ENCODE measurements around the gene CRHR1. TPM values are rescaled to one million over a fixed set of nuclear protein-coding genes. Genes with fewer than 3 reads are reported as not detected.

CRHR1 gene
- total and polyA plus RNA-seq, 2 of the 4 experiments (the other 2 are of a cell fraction), result not detected

GRCh38 chr17:45841186-45841585 is 57.1 kb downstream of the CRHR1 start:
- no peaks in the 10 kb centered on the region for H3K36me3 ChIP-seq (ENCODE audit: control insufficient read depth, insufficient read depth, low read length)
- H3K4me1 ChIP-seq (ENCODE audit: control insufficient read depth, insufficient read depth, low read length), result no peaks in the 10 kb centered on the region
- H3K23ac ChIP-seq (ENCODE audit: low read depth, low read length), result no peak overlapping the region
- 69% methylated on average over 7 of the region's 9 CpGs; no CpG with 5 or more reads in 1 of the 2 experiments for WGBS, 2 experiments (ENCODE audit: extremely low coverage in 2 of 2, insufficient read length in 1 of 2)
- H4K20me1 ChIP-seq (ENCODE audit: insufficient read depth, low read length), result no peaks in the 10 kb centered on the region
- dilution Hi-C loops (cut with HindIII; ENCODE audit: low sequenced_read_pairs, unreplicated experiment), result no loop called here
- H2AFZ ChIP-seq (replicated peaks; ENCODE audit: low read length, poor library complexity), result no peak overlapping the region
- in situ Hi-C loops (cut with MboI; ENCODE audit: low sequenced_read_pairs), result loop anchor here (25.0 kb wide), 1 partner anchor 429 kb away; no protein-coding TSS in a partner anchor
- no TSS peak for BruUV-seq (replicated peaks)
- H3K27me3 ChIP-seq (ENCODE audit: control insufficient read depth, insufficient read depth, low read length), result peaks cover 18% of the 10 kb centered on the region
- no peak overlapping the region for H2BK120ac ChIP-seq (ENCODE audit: low read depth, low read length)
- no peak overlapping the region for H2BK20ac ChIP-seq (ENCODE audit: low read depth, low read length)
- H3K18ac ChIP-seq (ENCODE audit: low read depth, low read length), result no peak overlapping the region
- ChIA-PET POLR2A (ENCODE audit: unreplicated experiment) (no interaction called here), CTCF (no interaction called here)
- ATAC-seq (ENCODE audit: low read depth) (no peak), DNase-seq (no peak)
- no peak overlapping the region for H4K8ac ChIP-seq (ENCODE audit: low read depth in 2 of 2, low read length in 2 of 2)
- no peaks in the 10 kb centered on the region for H3K9me1 ChIP-seq (ENCODE audit: insufficient read depth, low read length)
- no peak overlapping the region for H3K4me2 ChIP-seq (ENCODE audit: low read depth, low read length)
- no peaks in the 10 kb centered on the region for H3K9me3 ChIP-seq (ENCODE audit: control insufficient read depth, insufficient read depth, low read length)
- no peak overlapping the region for H2BK5ac ChIP-seq (ENCODE audit: low read depth, low read length, poor library complexity, severe bottlenecking)
- H3K14ac ChIP-seq (replicated peaks; ENCODE audit: low read depth, low read length), result no peak overlapping the region
- H3K56ac ChIP-seq (ENCODE audit: extremely low read depth, insufficient read depth, low read length), result no peak overlapping the region
- H4K91ac ChIP-seq (ENCODE audit: insufficient read depth, low read depth, low read length), result no peak overlapping the region
- no peak overlapping the region for H4K5ac ChIP-seq (ENCODE audit: low read depth, low read length)
- TF ChIP-seq RCOR1 (IDR thresholded peaks at IDR 0.05; ENCODE audit: insufficient replicate concordance, low read length) (no peak), CEBPB (IDR thresholded peaks at IDR 0.05; ENCODE audit: low read depth, low read length) (no peak), CHD1 (IDR thresholded peaks at IDR 0.05; ENCODE audit: low read depth, low read length) (no peak), BHLHE40 (IDR thresholded peaks at IDR 0.05; ENCODE audit: low read depth, low read length) (no peak), MXI1 (IDR thresholded peaks at IDR 0.05; ENCODE audit: borderline replicate concordance, low read depth, low read length) (no peak), NFE2L2 (IDR thresholded peaks at IDR 0.05; ENCODE audit: low read depth, low read length) (no peak), RFX5 (IDR thresholded peaks at IDR 0.05; ENCODE audit: low read depth, low read length) (no peak), CTCF (conservative IDR thresholded peaks at IDR 0.05; ENCODE audit: low read depth, low read length) (no peak), RAD21 (IDR thresholded peaks at IDR 0.05; ENCODE audit: low read length) (no peak), ELK1 (IDR thresholded peaks at IDR 0.05; ENCODE audit: borderline replicate concordance, low read depth, low read length) (no peak)
- intact Hi-C loops (cut with micrococcal nuclease), result no loop called here
- no peak overlapping the region for H2AK9ac ChIP-seq (replicated peaks; ENCODE audit: low read depth, low read length, poor library complexity)
- no peak overlapping the region for H2BK15ac ChIP-seq (ENCODE audit: low read depth, low read length)
- H3K27ac ChIP-seq (ENCODE audit: insufficient read depth, low read length), result no peak overlapping the region
- H3K9ac ChIP-seq (ENCODE audit: low read depth, low read length), result no peak overlapping the region
- no peaks in the 10 kb centered on the region for H3K79me1 ChIP-seq (ENCODE audit: low read depth in 1 of 2, low read length in 2 of 2)
- H2AK5ac ChIP-seq (ENCODE audit: low read depth, low read length), result no peak overlapping the region
- no peak overlapping the region for H3K4me3 ChIP-seq (ENCODE audit: insufficient read depth, low read depth, low read length)
- no peak overlapping the region for H3K4ac ChIP-seq (ENCODE audit: low read depth, low read length)
